Fibroblast of upper back skin (primary cell): ENCODE data around the gene DUOXA2.
"Not testable (repeated sequence)": the region's sequence is repeated elsewhere in the genome, so short reads cannot be mapped to it uniquely, and the experiment has no call there.

Experiments
- DNase-seq: peaks from one replicate; pipeline ENCODE4 v3.0.0-alpha.2; 2013

DUOXA2 gene

GRCh38 chr15:45097466-45097865 is 16.7 kb upstream of the DUOXA2 start:
- no peak for DNase-seq

GRCh38 chr15:45099549-45100165 is 14.5 kb upstream of the DUOXA2 start:
- DNase-seq, result no peak

- DNase-seq, result no peak
Observed at GRCh38 chr15:45100884-45101625, 13.1 kb upstream of the DUOXA2 start.

GRCh38 chr15:45101749-45102148 is 12.4 kb upstream of the DUOXA2 start:
- no peak for DNase-seq

- no peak for DNase-seq
Observed at GRCh38 chr15:45102226-45102625, 11.9 kb upstream of the DUOXA2 start.

GRCh38 chr15:45104170-45104569 is 10.0 kb upstream of the DUOXA2 start:
- DNase-seq, result not testable (repeated sequence)

- DNase-seq, result no peak
Observed at GRCh38 chr15:45105586-45105985, 8.5 kb upstream of the DUOXA2 start.

GRCh38 chr15:45106002-45106790 is 7.9 kb upstream of the DUOXA2 start:
- DNase-seq, result no peak

- DNase-seq, result no peak
Observed at GRCh38 chr15:45107941-45108630, 6.0 kb upstream of the DUOXA2 start.

GRCh38 chr15:45110256-45110820 is 3.8 kb upstream of the DUOXA2 start:
- no peak for DNase-seq

- DNase-seq, result no peak
Observed at GRCh38 chr15:45111390-45112142, 2.6 kb upstream of the DUOXA2 start.

- DNase-seq, result no peak
Observed at GRCh38 chr15:45112143-45112590, 2.0 kb upstream of the DUOXA2 start.

GRCh38 chr15:45112591-45113379 is 1.3 kb upstream of the DUOXA2 start:
- no peak for DNase-seq

- DNase-seq, result no peak
Observed at GRCh38 chr15:45113380-45113990, 641 bp upstream of the DUOXA2 start.

GRCh38 chr15:45114751-45115085 is 592 bp downstream of the DUOXA2 start:
- no peak for DNase-seq

GRCh38 chr15:45115312-45115820 is 1.2 kb downstream of the DUOXA2 start:
- no peak for DNase-seq

GRCh38 chr15:45116006-45116481 is 1.9 kb downstream of the DUOXA2 start:
- no peak for DNase-seq

- DNase-seq, result no peak
Observed at GRCh38 chr15:45116482-45117307, 2.6 kb downstream of the DUOXA2 start.

- DNase-seq, result no peak
Observed at GRCh38 chr15:45117308-45118130, 3.4 kb downstream of the DUOXA2 start.
